Measurements from ENCODE around the gene PCDH9. TPM values are rescaled to one million over a fixed set of nuclear protein-coding genes. Genes with fewer than 3 reads are reported as not detected.

PCDH9 gene
- total RNA-seq, 1 experiment from 2014 or later: 5.8 TPM

- no TSS peak for BruUV-seq (replicated peaks)
- no peaks in the 10 kb centered on the region for H3K9me3 ChIP-seq (ENCODE audit: low read depth, low read length, poor library complexity, severe bottlenecking)
- ChIA-PET POLR2A (ENCODE audit: low non-redundant PET) (no interaction called here), CTCF (no interaction called here)
- DNase-seq (ENCODE audit: low spot score): no peak
- H3K4me1 ChIP-seq (ENCODE audit: insufficient read depth, low read length, poor library complexity, severe bottlenecking): no peaks in the 10 kb centered on the region
- TF ChIP-seq EZH2 (IDR thresholded peaks at IDR 0.05; ENCODE audit: borderline replicate concordance, low read depth, low read length, poor library complexity, severe bottlenecking): no peak
- no peak for TF ChIP-seq CTCF (conservative IDR thresholded peaks at IDR 0.05; ENCODE audit: low read depth, low read length)
- no peaks in the 10 kb centered on the region for H3K36me3 ChIP-seq (ENCODE audit: insufficient read depth, low read length, poor library complexity, severe bottlenecking)
- H3K27me3 ChIP-seq (replicated peaks; ENCODE audit: insufficient read depth, low read depth, low read length, poor library complexity): no peaks in the 10 kb centered on the region
- no peak overlapping the region for H3K4me3 ChIP-seq (ENCODE audit: low read depth, low read length, poor library complexity, severe bottlenecking)
- H3K27ac ChIP-seq (ENCODE audit: low read depth, low read length, poor library complexity, severe bottlenecking): no peak overlapping the region
- intact Hi-C loops (cut with micrococcal nuclease; ENCODE audit: unreplicated experiment): no loop called here
Measured at GRCh38 chr13:66358564-66358963, 871.6 kb downstream of the PCDH9 start.

GRCh38 chr13:66357463-66357862 lies 872.7 kb downstream of the PCDH9 start:
- TF ChIP-seq CTCF (conservative IDR thresholded peaks at IDR 0.05; ENCODE audit: low read depth, low read length) (no peak), EZH2 (IDR thresholded peaks at IDR 0.05; ENCODE audit: borderline replicate concordance, low read depth, low read length, poor library complexity, severe bottlenecking) (no peak)
- no peaks in the 10 kb centered on the region for H3K27me3 ChIP-seq (replicated peaks; ENCODE audit: insufficient read depth, low read depth, low read length, poor library complexity)
- ChIA-PET CTCF (no interaction called here), POLR2A (ENCODE audit: low non-redundant PET) (no interaction called here)
- no peaks in the 10 kb centered on the region for H3K4me1 ChIP-seq (ENCODE audit: insufficient read depth, low read length, poor library complexity, severe bottlenecking)
- no TSS peak for BruUV-seq (replicated peaks)
- no peak for DNase-seq (ENCODE audit: low spot score)
- no peaks in the 10 kb centered on the region for H3K9me3 ChIP-seq (ENCODE audit: low read depth, low read length, poor library complexity, severe bottlenecking)
- H3K36me3 ChIP-seq (ENCODE audit: insufficient read depth, low read length, poor library complexity, severe bottlenecking): no peaks in the 10 kb centered on the region
- intact Hi-C loops (cut with micrococcal nuclease; ENCODE audit: unreplicated experiment): no loop called here
- no peak overlapping the region for H3K4me3 ChIP-seq (ENCODE audit: low read depth, low read length, poor library complexity, severe bottlenecking)
- H3K27ac ChIP-seq (ENCODE audit: low read depth, low read length, poor library complexity, severe bottlenecking): no peak overlapping the region

- Histone ChIP-seq H3K4me3 (ENCODE audit: low read depth, low read length, poor library complexity, severe bottlenecking) (no peak overlapping the region), H3K9me3 (ENCODE audit: low read depth, low read length, poor library complexity, severe bottlenecking) (no peaks in the 10 kb centered on the region), H3K27ac (ENCODE audit: low read depth, low read length, poor library complexity, severe bottlenecking) (no peak overlapping the region), H3K36me3 (ENCODE audit: insufficient read depth, low read length, poor library complexity, severe bottlenecking) (no peaks in the 10 kb centered on the region), H3K27me3 (replicated peaks; ENCODE audit: insufficient read depth, low read depth, low read length, poor library complexity) (no peaks in the 10 kb centered on the region), H3K4me1 (ENCODE audit: insufficient read depth, low read length, poor library complexity, severe bottlenecking) (no peaks in the 10 kb centered on the region)
- BruUV-seq (replicated peaks): no TSS peak
- DNase-seq (ENCODE audit: low spot score): no peak
- intact Hi-C loops (cut with micrococcal nuclease; ENCODE audit: unreplicated experiment): no loop called here
- POLR2A ChIA-PET (ENCODE audit: low non-redundant PET): no interaction called here
- TF ChIP-seq CTCF (conservative IDR thresholded peaks at IDR 0.05; ENCODE audit: low read depth, low read length): no peak
- no peak for TF ChIP-seq EZH2 (IDR thresholded peaks at IDR 0.05; ENCODE audit: borderline replicate concordance, low read depth, low read length, poor library complexity, severe bottlenecking)
- CTCF ChIA-PET: no interaction called here
Measured at GRCh38 chr13:66354879-66355751, 875.0 kb downstream of the PCDH9 start.

All from A673 (cell line).